ENCODE data around the gene CLDN18.

Gene CLDN18

DNA sequence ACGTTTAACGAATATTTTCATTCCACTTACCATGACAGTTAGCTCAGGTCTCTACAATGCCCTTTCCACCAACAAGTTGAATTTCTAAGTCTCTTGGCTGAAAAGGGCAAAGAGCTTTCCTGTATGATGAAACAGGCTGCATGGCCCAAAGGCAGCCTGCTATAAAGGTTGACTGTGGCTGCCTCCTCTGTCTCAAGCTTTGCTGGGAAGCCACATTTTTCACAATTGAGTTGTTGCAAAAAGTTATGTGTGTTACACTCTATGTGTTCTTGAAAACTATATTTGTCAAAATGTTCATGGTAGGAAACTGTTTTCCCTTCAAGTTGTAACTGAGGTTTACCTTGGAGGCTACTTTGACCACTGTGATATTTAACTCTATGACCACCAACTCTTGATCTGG is 56.0 kb downstream of the CLDN18 start:
- DNase-seq = no peak

DNA sequence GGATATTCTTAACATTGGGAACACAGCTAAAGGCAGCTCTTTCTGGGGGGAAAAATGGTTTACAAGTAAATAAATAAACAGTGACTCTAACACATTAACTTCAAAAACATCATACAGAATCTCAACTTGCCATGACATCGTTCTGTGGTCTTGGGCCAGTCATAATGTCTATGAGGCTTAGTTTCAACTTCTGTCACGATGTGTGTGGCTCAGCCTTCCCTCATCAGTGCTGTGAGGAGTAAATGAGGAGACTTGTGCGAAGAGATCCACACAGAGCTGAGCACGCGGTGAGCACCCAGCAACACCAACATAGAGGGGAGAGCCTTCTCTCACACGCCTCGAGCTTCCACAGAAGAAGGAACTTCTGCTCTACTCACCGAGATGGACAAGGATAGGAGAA is 56.4 kb downstream of the CLDN18 start:
- DNase-seq = no peak

DNA sequence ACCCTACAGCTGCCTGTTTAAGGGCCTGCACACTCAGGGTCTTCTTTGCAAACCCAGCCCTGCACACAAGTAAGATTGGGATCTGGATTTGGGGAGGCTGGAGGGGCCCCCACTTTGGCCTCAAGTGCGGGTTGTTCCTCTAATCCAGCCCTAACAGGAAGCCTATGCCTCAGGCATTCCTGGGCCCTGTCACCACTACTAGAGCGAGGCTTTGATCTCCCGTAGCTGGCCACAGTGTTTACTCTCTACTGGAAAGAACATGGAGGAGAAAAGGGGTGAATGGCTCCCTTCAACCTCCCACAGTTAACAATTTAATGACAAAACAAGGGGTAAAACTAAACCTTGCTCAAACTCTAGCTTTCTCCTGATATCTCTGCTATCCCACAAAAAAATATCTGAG is 57.0 kb downstream of the CLDN18 start:
- no peak for DNase-seq

DNA sequence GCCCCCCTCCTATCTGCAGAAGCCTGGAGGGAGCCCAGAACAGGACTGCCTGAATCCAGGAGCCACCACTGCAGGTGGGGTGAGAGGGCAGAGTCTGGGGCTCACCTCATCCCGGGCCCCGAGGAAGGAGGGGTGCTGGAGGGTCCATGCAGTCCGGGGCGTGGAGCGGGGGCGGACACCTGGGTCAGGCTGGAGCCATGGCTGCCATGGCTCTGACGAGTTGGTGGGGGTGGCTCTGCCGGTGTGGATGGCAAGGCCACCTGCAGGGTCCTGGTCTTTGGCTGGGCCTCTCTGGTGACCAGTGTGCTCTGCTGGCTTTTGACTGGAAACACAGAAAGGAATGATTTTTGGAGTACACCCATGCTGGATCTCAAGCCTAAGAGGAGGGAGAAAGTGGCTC is 58.1 kb downstream of the CLDN18 start:
- DNase-seq = no peak

DNA sequence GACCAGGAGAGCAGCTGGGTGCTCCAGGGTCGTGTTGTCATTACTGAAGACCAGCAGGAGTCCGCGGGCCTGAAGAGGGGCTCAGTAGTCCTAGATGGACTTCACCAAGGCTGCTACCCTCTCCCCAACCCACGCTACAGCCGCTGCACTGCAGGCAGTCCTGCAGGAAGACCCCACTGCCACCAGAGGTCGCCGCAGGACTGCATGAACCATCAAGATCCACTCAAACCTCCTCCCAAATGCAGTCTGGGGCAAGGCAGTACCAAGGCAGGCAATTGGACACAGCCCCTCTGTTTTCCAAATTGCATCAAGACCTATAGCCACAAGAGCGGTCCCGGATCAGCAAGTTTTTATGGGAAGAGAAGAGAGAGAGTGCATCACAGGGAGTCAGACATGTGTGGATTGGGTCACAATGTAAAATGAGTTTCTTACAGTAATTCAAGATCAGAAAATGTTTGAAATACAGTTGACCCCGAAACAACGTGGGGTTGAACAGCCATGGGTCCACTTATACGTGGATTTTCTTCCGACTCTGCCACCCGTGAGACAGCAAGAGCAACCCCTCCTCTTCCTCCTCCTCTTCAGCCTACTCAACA is 58.7 kb downstream of the CLDN18 start:
- peak; percentile 68 for DNase-seq

DNA sequence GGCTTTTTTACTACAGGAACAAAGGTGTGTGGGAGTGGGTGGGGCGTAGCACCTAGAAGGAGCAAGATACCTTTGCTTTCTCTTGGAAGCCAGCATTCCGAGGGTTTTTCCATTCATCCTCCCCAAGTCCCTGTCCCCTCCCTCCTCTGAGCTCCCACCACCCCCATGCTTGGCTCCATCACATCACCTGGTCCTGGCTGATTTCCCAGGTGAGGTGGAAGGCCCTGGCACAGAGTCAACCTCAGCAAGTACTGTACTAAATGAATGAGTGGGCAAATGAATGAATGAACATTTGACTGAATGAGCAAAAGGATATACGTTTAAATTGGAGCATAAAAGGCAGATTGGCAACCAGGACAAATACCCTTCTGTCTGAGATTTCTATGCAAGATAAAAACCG is 60.0 kb downstream of the CLDN18 start:
- no peak for DNase-seq

DNA sequence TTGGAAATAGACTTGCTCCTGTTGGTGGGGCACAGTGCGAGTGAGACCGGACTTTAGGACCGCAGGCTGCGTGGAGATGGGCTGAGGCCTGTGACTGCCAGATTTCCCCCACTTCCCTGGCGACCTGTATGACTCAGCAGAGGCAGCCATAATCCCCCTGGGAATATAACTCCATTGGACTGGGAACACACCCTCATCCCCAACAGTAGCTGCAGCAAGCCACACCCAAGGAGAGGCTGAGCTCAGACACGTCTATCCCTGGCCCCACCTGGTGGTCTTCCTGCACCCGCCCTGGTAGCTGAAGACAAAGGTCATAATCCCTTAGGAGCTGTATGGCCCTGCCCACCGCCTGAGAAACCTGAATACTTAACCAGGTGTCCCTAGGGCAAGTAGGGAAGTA is 62.8 kb downstream of the CLDN18 start:
- peak; percentile 50 for DNase-seq

DNA sequence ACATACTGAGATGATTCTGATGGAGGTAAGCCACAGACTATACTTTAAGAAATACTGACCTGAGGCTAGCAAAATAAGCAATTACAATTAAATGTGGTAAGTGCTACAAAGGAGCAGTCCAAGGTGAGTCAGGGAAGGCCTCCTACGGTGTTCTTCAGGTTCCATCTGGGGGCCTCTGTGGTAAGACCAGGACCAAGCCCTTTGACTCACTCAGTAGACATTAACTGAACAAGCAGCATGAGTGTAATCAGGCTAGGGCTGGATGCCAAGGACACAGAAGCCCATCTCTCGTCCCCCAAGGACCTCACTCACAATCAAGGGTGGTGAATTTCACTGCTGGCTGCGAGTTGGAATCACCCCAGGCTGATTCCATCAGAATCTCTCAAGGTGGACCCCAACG is 68.1 kb downstream of the CLDN18 start:
- DNase-seq = peak; percentile 59

DNA sequence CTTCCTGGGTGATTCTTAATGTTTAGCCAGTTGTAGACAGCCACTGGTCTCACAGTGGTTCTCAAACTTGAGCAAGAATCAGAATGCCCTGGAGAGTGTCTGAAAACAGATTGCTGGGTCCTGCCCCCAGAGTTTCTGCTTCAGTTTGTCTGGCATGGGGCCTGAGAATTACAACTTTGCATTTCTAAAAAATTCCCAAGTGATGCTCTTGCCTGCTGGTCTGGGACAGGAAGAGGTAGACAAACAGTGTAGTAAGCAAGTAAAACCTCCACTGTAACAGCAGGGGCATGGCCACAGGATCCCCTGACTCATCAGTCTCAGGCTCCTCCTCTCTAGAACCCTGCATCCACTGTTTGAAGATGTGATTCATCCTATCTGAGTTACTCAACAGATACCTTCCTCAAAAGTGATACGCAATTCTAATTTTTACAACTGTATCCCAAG is 69.0 kb downstream of the CLDN18 start:
- DNase-seq = peak; percentile 98

DNA sequence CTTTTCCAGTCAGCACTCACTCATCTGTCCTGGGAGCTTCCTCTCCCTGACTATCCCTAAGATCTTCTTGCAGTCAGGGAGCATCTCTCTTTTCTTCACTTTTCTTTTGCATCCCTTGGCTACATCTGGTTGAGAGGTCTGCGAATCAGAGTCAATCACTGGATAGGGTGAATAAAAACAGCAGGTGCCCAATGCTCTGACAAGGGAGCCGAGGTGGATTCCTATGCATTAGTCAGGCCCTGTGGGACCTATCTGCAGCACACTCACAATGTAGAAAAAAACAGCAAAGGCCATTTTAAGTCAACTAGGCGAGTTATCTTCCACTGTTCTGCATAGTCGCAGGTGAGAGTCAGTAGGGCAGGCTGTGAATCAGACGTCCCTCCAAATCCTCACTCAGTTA is 69.9 kb downstream of the CLDN18 start:
- peak; percentile 20 for DNase-seq

DNA sequence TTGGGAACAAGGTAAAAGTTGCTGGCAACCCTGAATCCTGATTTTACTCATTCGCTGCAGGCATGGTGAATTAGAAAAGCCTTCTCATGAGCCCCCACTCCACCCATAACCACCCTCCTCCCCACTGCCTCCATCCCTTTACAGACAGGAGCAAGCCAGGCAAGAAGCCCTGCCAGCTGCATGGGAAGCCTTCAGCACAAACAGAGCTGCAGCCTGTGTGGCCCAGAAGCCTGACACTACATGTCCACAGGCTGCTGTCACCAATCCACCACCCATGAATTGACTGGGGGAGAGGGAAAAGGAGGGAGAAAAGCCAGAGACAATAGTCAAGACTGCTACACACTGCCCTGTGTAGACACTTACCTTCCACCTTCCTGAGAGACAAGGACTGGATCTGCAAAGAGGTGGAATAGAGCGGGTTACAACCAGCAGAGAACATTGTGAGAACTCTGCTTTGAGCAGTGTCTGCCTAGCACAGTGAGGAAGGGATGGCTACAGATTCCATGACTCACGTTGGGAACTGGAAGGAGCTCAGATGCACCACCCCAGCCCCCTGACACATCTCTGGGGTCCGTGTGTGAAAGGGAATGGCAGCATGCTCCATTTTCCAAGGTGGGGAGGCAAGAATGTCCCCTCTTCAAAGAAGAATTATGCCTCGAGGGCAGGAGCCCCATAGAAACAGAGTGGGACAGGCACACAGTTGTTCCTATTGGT is 71.6 kb downstream of the CLDN18 start:
- peak; percentile 80 for DNase-seq

DNA sequence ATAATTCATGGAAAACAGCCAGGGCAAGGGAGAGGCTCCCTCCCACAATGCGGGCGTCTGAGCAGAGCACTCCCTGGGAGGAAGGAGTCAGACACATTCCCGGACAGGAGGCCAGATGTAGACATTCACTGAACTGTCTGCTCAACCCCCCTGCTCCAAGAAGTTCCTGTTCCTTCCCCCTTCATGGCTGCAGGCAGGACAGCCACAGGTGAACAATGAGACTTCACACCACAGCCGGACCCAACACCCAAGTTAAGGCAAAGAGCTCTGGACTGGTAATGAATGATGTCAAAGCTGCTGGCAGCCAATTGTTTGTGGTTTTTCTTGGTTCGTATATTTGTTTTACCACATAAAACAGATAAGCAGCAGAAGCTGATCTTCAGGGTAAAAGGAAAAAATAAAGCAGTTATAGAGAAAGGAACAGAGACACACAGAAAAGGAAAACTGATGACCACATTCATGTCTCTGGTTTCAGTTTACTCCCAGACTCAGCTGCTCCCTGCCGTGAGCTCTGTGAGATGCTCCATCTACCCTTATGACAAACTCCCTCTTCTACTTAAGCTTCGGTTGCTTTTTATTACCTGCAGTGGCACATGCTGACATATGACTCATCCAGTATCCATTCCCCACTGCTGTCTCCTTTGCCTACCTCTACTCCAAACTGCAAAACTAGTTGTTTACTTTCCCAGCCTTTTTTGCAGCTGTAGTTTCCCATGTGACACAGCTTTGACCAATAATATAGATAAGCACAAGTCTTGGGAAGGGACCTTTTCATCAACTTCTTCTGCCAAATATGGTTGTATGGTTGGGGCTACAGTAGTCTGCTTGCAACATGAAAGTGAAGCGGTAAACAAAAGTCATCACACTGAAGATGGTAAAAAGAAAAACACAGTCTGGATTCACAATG is 72.4 kb downstream of the CLDN18 start:
- peak; percentile 84 for DNase-seq

DNA sequence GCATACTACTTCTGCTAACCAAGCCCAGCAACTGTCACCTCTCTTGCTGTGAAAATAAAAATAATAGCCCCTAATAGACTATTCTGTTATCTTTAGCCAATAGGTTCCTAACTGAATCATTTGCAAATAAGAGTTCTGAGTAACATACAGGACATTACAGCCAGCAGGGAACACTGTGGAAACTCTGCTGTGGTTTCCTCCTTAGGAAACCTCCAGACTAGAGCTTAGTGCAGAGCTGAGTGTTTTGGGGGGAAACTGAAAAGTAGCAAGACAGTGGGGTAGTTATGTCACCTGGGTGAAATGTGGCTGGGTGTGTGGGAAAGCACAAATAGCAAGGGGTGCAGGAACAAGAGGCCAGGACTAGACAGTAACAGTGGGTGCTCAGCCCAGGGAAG is 73.0 kb downstream of the CLDN18 start:
- peak; percentile 22 for DNase-seq

Measured in fibroblast of skin of back (primary cell).